Measurements from ENCODE around the gene CCDC63.
"Not testable (repeated sequence)": the region's sequence is repeated elsewhere in the genome, so short reads cannot be mapped to it uniquely, and the experiment has no call there.

CCDC63 gene

DNA sequence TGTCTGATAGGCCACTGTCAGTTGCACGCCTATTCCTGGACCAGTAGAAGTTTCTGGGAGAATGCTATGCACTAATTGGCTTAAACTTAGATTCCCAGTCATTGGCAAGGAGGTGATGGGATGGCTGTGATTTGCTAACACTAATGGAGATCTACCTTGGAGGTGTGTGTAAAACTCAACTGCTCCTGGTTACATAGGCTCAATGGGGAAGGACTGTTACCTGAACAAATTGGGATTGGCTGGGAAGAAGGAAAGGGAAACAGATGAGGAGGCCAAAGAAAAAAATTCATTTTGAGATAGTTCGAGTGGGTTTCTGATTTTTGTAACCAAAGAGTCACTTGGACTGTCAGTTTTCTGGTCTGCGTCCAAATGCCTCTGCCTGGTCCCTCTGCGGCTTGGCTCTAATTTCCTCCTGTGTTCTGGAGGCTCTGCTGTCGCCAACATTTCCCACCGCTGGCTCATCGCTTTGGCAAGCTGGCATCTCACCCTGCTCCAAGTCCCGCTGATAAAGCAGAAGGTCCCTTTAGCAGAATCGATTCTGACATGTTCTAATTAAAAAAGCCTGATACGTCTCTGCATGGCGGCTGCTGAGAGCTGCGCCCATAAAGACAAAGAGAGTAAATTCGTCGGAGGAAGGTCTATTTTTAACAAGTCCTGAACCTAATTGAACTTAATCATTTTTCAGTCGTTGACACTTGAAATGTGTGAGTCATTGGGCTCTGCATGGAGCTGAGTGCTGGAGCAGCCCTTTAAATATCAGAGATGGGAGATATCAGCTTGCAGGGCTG lies 2.0 kb upstream of the CCDC63 start:
- no peak for DNase-seq

DNA sequence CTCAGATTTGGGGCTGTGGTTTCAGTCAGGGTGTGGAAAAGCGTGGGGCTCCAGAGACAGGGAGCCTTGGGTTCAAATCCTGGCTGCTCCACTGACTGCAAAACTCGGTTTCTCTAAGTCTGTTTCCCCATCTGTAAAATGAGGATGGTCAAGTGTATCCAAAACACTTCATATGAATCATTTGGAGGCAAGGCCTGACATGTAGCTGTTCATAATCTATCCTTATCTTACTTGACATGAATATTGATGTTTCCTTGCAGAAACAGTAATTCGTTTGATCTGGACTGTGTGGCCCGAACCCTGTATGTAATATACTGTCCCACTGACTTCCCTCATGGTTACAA lies 1.5 kb upstream of the CCDC63 start:
- DNase-seq: no peak

DNA sequence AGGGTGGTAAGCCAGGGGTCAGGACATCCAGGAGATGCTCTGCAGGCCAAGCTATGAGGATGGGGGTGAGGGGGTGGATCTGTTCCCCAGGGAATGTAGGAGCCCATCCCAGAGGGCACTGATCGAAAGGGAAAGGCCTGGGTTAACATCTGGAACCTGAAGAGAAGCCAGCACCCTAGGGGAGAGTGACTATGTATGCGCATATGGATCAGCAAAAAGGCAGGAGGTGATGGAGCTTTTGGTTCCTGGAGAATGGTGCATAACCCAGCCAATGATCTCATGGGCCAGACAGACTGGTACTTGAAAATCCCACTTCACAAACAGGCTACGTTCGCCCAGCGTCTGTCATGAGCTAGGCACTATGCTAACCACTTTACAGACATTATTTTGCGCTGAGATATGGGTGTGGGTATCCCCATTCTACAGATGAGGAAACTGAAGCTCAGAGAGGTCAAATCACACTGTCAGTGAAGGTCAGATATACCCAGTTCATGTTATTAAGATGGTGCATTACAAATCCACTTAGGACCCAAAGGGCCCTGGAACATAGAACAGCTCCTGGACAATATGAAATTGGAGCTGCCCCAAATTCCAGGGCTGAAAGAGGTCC lies 1.6 kb downstream of the CCDC63 start:
- no peak for DNase-seq

DNA sequence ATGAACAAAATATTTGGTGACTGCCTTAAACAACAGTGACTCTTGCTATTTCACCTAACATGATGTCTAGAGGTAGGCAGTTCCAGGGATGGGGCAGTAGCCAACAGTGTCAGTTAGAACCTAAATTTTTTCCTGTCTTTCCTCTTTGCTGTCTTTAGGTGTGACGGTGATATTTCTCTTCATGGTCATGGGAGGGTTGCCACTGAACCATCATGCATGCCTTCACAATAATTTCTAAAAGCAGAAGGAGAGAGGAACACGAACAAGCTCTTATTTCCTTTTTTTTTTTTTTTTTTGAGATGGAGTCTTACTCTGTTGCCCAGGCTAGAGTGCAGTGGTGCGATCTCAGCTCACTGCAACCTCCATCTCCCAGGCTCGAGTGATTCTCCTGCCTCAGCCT lies 2.4 kb downstream of the CCDC63 start:
- DNase-seq: no peak

DNA sequence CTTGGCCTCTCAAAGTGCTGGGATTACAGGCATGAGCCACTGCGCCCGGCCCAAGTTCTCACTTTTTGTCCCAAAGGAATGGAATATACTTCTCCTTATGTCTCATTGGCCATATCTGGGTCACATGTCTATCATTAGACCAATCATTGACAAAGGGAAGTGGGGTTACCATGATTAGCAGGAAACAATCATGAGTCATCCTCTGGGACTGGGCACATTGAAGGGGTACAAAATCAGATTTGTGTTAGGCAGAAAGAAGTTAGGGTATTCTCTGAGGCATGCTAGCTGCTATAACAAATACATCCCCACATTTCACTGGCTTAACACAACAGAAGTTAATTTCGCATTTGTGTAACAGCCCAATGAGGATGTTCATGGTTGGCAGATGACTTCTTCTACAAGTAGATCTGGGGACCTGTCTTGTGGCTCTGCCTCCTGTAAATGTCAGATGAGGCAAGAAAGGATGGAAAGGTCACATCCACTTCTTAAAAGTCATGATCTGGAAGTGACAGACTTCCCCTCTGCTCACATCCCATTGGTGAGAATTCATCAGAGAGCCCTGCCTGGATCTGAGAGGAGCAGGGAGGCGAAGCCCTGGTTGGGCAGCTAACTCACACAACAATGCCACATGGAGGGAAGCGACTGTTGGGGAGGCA lies 3.1 kb downstream of the CCDC63 start:
- no peak for DNase-seq

DNA sequence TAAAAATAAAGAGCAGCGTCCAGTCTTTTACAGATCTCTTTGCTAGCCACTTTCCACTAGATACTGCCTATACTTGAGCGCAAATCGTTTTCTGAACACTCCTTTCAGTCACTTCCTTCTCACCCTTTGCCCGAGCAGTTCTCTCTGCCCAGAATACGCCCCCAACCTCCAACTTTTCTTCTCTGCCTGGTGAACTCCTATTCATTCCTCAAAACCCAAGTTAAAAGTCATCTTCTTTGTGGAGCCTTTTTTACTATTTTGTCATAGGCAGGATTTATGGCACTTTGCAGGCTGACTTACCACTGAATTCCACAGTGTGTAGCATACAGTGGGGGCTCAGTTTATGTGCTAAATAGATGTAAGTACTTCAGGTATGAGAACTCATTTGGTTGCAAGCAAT lies 4.0 kb downstream of the CCDC63 start:
- DNase-seq: no peak

DNA sequence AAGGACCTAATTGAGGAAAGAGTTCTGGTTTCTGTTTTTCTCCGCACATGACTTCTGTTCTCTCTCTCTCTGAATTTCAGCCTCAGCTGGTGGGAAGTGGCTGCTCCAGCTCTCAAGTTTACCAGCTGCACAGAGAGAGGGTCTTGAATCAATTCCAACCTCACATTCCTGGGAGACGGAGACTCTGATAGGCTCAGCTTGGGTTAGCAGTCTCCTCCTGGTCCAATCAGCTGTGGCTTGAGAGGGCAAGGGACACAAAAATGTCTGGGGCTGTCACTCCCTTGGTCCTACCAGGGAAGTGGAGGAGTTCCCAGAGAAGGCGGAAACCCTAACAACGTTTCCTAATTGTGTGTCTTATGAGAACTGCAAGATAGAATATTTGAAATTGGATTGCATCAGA lies 7.0 kb downstream of the CCDC63 start:
- DNase-seq: no peak

DNA sequence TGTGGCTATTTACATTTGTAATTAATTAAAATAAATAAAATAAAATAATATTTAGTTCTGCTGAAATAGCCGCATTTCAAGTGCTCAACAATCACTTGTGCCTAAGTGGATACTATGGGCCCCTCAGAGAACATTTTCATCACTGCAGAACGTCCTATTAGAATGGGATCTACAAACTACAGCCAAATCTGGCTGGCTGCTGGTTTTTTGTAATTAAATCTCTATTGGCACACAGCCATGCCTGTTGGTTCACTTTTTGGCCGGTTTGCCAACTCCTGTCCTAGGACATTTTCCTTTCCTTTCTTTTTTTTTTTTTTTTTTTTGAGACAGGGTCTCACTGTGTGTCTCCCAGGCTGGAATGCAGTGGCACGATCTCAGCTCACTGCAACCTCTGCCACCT lies 9.8 kb downstream of the CCDC63 start:
- no peak for DNase-seq

DNA sequence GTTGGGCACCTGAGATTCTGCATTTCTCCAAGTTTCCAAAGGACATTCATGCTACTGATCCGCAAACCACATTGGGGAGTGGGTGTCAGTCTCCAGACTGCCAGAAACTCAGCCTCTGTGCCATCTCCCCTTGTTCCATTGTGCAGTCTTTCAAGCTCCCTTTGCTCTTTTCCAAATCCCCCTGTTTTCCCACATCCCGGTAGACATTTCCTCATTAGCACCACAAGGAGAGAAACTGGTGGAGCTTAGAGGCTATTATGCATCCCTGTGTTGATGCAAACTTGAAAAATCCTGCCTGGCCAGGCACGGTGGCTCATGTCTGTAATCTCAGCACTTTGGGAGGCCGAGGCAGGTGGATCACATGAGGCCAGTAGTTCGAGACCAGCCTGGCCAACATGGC lies 10.7 kb downstream of the CCDC63 start:
- no peak for DNase-seq

DNA sequence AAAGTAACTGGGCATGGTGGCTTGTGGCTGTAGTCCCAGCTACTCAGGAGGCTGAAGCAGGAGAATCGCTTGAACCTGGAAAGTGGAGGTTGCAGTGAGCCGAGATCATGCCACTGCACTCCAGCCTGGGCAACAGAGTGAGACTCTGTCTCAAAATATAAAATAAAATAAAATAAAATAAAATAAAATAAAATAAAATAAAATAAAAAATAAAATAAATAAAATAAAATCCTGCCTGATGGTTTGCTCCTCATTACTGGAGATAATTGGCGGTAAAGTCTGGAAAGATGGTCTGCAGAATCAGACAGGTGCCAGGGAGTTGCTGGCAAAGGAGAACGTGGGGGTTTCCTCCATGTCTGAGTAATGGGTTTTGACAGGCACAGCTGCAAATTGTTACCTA lies 11.2 kb downstream of the CCDC63 start:
- not testable (repeated sequence) for DNase-seq

DNA sequence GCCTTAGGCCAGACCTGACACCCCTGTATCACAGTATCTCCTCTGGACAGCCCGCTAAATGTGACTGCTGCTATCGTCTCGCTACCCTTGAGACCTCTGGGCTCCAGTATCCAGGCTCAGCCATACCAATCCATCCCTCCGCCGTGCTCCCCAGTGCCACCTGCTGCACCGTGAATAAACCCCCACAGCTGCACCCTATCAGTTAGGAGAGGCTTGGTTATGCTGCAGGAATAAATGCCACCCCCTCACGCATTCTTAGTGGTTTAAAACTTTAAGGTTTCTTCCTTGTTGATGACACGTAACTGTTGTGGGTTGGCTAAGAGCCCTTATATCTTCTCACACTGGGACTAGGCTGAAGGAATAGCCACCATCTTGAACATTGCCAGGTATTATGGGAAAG lies 12.1 kb downstream of the CCDC63 start:
- DNase-seq: no peak

DNA sequence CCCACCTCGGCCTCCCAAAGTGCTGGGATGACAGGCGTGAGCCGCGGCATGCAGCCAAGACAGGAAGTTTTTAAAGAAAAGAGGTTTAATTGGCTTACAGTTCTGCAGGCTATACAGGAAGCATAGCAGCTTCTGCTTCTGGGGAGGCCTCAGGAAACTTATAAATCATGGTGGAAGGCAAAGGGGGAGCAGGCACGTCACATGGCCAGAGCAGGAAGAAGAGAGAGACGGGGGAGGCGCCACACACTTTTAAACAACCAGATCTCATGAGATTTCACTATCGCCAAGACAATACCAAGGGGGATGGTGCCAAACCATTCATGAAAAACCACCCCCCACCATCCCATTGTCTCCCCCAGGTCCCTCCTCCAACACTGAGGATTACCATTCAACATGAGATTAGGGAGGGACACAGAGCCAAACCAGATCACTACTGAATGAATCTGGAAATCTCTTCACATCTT lies 14.1 kb downstream of the CCDC63 start:
- no peak for DNase-seq

DNA sequence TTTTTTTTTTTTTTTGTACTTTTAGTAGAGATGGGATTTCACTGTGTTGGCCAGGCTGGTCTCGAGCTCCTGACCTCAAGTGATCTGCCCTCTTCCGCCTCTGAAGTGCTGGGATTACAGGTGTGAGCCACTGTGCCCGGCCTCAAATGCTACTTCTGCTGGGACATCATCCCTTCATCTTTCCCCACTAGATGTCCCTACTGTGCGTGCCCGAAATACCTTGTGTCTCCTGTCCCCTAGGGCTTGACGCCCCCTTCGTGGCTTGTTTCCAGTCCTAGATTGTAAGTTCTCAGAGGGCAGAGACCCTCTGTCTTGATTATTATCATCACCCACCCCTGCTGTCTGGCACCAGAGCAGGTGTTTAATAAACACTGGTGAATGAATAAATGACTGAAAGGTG lies 14.9 kb downstream of the CCDC63 start:
- no peak for DNase-seq

DNA sequence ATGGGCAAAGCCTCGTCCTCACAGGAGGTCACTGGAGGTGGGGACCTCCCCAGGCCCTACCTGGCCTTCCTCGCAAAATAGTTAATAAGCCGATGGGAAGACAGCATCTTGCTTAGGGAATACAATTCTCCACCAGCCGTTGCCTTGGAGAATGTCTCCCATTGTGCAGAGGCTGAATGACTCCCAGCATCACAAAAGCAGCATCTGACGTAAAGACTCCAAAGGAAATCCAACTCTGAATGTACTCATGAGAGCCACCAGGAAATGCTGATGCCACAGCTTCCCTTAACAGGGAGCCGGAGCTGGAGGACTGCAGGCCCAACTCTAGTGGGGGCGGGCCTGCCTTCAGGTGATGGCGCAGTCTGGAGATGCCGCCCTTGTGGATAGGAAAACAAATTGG lies 15.5 kb downstream of the CCDC63 start:
- no peak for DNase-seq

DNA sequence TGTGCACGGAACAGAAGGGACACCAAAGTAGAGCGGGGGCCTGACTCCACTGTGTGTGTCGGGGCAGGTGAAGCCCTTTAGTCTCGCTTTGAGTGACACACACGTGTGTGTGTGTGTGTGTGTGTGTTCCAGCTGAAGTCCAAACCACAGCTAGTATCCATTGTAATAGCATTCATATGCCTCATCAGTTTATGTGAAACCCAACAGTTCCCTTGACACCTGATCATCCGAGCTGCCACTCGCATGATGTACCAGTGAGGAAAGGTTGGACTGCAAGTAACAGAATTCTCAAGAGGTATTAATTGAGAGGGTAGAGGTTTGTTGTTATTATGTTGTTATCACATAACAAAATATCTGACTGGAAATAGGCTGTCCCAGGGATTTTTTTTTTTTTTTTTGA lies 16.4 kb downstream of the CCDC63 start:
- DNase-seq: no peak

DNA sequence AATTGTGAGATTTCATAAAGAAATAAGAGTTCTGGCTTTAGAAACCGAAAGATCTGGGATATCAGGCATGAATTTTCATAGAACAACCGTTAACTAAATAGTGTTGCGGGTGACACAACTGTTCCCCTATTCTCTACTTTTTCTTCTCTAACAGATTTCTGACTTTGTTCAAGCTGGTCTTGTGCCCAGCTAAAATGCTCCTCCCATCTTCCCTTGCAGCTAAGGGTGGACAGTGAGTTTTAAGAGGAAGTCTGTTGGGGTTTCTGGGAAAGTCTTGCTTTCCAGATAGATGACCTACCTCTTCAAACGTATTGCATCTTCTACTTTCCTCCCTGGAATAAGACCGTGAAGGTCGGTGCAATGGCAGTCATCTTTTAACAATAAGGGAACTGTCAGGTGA lies 18.7 kb downstream of the CCDC63 start:
- DNase-seq: no peak

DNA sequence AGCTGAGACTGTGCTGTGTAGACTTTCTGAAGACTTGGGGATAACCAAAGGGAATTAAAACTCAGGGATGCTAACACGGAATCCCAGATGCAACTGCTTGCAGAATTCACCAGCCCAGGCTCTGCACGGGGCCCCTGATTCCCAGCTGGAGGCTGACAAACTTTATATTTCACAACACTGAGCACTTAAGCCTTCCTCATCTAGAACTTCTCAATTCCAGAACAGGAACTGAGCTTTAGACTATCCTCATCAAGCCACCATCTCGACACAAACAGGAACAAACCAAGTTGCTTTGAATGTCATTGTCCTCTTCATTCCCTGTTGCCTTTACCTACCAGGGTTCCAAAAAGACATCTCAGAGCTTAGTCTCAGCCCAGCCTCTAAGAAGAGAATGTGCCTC lies 22.2 kb downstream of the CCDC63 start:
- DNase-seq: no peak

DNA sequence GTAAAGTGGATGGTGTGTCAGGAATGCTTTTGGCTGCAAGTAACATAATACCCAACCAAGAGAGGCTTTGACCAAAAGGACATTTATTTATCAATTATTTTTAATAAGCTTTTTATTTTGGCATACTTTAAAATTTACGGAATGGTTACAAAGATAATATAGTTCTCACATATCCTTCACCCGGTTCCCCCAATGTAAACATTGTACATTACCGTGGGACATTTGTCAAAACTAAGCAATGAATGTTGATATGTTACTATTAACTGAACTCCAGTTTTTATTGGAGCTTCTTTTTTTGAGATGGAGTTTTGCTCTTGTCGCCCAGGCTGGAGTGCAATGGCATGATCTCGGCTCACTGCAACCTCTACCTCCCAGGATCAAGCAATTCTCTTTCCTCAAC lies 23.0 kb downstream of the CCDC63 start:
- DNase-seq: no peak

DNA sequence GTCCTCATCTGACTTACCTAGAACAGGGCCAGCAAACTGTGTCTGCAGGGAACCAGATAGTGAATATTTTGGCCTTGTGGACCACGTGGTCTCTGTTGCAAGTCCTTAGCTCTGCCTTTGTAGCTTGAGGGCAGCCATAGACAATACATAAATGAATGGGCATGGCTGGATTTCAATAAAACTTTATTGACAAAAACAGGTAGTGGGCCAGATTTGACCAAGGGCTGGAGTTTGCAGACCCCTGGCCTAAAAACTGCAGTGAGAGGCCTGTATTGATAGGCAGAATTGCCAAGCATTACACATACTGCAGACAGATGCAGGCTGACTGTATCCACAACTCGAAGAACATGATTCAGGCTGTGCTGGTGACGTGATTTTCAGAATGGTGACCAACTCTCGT lies 25.3 kb downstream of the CCDC63 start:
- DNase-seq: no peak

DNA sequence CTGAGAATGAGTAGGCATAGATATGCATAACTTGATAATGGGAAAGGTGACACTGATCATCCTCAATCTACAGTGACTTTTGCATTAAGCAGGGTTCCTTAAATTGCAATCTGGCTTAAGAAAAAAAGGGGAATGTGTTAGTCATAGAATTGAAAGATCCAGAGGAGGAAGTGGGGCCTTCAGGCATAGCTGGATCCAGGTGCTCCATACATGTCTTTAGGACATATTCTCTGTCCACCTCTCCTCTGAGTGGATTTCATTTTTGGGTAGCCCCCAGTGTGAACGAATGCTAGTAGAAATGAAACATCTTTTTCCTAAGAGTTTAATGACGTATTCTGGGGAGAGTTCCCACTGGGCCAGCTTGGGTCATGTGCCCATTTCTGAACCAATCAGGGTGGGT lies 27.6 kb downstream of the CCDC63 start:
- no peak for DNase-seq

DNA sequence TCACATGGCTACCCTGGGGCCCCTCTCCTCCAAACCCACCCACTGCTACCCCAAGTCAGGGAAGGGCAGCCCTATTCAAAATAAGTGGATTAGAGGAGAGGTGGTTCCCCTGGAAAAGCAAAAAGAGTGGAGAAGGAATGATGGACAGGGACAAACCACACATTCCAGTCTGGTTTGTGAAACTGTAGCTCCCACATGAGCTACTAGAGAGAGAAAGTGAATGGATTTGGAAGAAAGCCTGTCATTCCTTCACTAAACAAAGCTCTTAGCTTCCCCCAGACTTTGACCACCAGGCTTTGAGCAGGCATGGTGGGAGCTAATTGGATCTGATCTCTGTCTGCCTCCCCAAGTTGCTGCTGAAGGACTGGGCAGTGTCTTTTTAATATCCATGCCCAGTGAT lies 28.0 kb downstream of the CCDC63 start:
- no peak for DNase-seq

DNA sequence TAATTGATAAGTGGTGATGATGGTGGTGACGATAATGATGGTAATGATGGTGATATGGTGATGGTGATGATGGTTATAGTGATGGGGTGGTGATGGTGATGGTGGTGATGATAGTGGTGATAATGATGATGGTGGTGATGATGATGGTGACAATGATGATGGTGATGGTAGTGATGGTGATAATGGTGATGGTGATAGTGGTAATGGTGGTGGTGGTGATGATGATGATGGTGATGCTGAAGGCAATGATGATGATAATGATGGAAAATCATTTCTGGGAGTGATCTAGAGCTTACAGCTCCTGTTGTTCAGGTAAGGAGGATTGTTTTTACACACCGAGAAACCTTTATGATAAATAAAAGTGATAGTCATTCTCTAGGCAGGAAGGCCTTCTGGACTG lies 33.9 kb downstream of the CCDC63 start:
- DNase-seq: no peak

DNA sequence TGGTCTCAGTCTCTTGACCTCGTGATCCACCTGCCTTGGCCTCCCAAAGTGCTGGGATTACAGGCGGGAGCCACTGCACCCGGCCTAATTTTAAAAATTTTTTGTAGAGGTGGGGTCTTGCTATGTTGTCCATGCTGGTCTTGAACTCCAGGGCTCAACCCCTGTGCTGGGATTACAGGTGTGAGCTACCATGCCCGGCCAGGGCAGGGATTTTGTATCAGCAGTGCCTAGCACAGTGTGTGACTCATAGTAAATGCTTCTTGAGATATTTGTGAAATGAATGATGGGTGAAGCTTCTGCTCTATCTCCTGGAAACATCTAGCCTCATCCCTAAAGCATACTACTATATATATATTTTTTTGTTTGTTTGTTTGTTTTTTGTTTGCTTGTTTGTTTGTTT lies 36.5 kb downstream of the CCDC63 start:
- DNase-seq: no peak

DNA sequence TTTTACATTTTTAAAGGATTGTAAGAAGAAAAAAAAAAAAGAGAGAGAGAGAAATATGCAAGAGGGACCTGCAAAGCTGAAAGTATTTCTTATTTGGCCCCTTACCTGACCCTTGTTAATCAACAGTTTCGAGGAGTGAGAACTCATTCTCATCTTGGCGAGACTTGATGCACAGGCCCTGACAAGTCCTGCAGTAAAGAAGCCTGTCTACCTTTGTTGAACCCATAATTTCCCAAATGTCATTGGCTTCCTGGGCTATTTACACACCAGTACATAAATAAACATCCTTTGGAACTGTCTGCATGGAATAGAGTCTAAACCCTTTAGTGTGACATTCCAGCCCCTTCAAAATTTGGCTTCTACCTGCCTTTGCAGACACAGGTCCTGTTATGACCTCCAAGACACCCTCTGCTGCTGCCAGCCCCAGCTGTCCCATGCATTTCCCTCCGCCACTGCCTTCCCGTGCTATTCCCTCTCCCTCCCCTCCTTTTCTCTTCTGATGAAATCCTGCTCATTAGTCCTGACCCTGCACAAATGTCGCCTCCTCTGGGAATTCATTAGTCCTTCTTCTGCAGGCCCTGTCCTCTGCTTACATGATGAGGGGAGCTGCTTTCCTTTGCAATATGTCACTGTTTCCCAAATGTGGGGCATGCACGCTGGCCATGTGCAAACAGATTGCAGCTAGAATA lies 38.5 kb downstream of the CCDC63 start:
- no peak for DNase-seq

All from cortex of kidney (tissue), 1 donor.